Measurements from ENCODE around the gene KCTD8.

DNA sequence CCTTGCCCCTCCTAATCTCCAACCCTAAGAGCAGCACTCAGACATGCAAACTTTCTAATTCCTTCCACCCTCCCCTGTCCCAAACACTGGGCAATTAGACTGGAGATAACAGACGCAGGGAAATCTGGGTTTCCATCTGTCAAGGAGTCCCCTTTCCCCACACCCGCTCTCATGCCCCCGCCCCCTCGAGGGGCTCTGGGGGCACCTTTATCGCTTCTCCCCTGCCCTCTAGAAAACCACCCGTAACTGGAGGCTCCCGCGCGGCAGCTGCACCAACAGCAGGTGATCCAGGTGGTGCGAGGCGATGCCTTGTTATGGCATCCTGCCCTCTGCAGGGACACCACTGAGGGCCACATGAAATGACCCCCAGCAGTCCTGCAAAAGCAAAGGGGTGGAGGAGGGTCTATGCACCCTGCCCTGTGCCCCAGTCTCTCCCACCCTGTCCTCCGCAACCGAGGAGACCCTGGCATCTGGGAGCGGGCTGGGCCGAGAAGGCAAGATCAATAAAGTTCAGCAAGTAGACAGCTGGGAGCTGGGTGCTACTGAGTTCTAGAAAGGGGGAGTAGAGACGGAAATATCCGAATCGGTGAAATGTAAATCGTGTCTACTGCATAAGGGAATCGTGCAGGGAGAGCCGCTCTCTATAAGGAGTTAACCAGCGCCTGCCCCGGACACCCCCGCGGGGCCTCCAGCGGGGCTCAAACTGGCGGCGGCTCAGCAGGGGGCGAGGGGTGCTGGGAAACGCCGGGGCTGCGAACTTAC lies 1.6 kb downstream of the KCTD8 start:
- TF ChIP-seq ELF1 (IDR thresholded peaks at IDR 0.05; ENCODE audit: borderline replicate concordance, low read depth), result no peak
- no peak for TF ChIP-seq POLR2A (IDR thresholded peaks at IDR 0.05; ENCODE audit: borderline replicate concordance, extremely low read depth, insufficient read depth, insufficient read length)
- TF ChIP-seq CTCF (IDR thresholded peaks at IDR 0.05 in 2 of 3, conservative IDR thresholded peaks at IDR 0.05 in 1 of 3; ENCODE audit: borderline replicate concordance in 1 of 3, insufficient read depth in 1 of 3, low read depth in 2 of 3, low read length in 2 of 3), result no peak
- TF ChIP-seq JUND (IDR thresholded peaks at IDR 0.05), result no peak

Data from HCT116 (cell line).